ENCODE results near the gene RNF40. TPM values are rescaled to one million over a fixed set of nuclear protein-coding genes. Genes with fewer than 3 reads are reported as not detected.

The RNF40 gene
- total RNA-seq, 2 donors from 2014 or later = 109 to 112 TPM

DNA sequence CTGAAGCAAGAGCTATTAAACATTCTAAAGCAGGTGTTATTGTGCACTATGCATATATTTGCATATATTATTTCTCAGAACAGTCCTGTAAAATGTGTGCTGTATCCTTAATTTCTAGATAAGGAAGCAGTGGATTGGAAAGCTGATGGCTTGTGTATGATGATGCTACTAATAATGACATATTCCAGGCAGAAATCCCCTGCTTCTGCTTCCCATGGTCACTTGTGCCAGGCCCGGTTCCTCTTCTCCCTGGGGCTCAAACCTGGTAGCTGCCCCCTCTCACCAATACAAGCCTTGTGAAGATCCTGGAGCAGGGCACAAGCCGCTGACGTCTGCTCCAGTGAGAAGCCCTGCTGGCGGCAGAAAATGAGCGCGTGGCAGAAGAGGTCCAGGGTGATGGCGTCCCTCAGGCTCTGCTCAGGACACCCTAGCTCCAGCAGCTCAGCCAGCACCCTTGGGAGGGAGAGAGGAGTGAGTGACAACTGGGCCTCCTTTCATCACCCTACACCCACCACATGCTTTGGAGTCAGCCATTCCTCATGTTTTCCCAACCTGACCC is 2.0 kb upstream of the RNF40 start:
- H3K27ac ChIP-seq = no peak overlapping the region
- DNase-seq (ENCODE audit: low spot score) (no peak), ATAC-seq (ENCODE audit: insufficient number of reproducible peaks, low FRiP score, low read depth) (no peak)
- no peaks in the 10 kb centered on the region for H3K9me3 ChIP-seq
- H3K4me3 ChIP-seq = no peak overlapping the region
- H3K27me3 ChIP-seq (replicated peaks; ENCODE audit: insufficient read depth) = no peaks in the 10 kb centered on the region
- TF ChIP-seq, protein P1, sequence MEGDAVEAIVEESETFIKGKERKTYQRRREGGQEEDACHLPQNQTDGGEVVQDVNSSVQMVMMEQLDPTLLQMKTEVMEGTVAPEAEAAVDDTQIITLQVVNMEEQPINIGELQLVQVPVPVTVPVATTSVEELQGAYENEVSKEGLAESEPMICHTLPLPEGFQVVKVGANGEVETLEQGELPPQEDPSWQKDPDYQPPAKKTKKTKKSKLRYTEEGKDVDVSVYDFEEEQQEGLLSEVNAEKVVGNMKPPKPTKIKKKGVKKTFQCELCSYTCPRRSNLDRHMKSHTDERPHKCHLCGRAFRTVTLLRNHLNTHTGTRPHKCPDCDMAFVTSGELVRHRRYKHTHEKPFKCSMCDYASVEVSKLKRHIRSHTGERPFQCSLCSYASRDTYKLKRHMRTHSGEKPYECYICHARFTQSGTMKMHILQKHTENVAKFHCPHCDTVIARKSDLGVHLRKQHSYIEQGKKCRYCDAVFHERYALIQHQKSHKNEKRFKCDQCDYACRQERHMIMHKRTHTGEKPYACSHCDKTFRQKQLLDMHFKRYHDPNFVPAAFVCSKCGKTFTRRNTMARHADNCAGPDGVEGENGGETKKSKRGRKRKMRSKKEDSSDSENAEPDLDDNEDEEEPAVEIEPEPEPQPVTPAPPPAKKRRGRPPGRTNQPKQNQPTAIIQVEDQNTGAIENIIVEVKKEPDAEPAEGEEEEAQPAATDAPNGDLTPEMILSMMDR (IDR thresholded peaks at IDR 0.05) = no peak
- peaks cover 16% of the 10 kb centered on the region for H3K36me3 ChIP-seq
- H3K4me1 ChIP-seq (ENCODE audit: control insufficient read depth in 1 of 2, low read depth in 2 of 2) = peaks cover 12 to 26% of the 10 kb centered on the region in 2 donors

DNA sequence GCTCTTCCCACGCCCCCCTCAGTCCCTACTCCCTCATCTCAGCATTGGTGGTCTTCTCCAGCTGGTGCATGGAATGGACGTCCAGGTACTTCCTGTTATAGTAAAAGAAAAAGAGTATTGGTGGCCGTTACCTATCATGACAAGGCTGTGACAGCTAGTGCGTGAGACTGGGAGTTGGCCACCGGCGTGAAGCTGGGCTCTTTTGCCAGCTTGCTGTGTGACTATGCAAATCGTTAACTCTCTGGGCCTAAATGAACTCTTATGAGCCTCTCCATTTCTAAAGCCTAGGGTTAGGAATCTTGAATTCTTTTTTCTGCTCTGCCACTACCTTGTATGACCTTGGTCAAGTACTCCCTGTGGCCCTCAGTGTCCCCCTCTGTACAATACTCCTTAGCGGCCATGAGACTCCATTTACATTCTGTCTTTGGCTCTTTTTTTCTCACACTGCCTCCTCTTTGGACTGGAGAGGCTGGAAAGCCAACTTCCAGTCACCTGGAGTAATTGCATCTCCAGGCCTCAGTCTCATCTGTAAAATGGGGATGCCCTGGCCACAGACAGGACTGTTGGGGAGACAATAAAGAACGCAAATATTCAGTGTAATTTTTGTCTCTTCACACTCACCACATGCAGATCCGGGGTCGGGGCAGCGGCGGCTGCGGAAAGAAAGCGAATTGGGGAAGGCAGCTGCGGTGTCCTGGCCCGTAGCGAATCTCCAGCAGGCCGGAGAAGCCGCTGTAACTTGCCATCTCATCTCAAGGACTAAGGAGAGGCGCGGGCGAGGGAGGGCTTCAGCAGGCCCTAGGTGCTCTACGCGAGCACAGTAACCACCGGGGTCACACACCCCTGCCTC is 1.3 kb upstream of the RNF40 start:
- H3K27ac ChIP-seq = peak overlapping the region in 1 of 2 donors; percentile 87
- no peak for DNase-seq (ENCODE audit: low spot score)
- H3K27me3 ChIP-seq (replicated peaks; ENCODE audit: insufficient read depth) = no peaks in the 10 kb centered on the region
- H3K36me3 ChIP-seq = peaks cover 23% of the 10 kb centered on the region
- ATAC-seq (ENCODE audit: insufficient number of reproducible peaks, low FRiP score, low read depth) = no peak
- peaks cover 12 to 26% of the 10 kb centered on the region in 2 donors for H3K4me1 ChIP-seq (ENCODE audit: control insufficient read depth in 1 of 2, low read depth in 2 of 2)
- peak overlapping the region; percentile 82 for H3K4me3 ChIP-seq
- no peaks in the 10 kb centered on the region for H3K9me3 ChIP-seq
- TF ChIP-seq, protein P1 (IDR thresholded peaks at IDR 0.05) = no peak

DNA sequence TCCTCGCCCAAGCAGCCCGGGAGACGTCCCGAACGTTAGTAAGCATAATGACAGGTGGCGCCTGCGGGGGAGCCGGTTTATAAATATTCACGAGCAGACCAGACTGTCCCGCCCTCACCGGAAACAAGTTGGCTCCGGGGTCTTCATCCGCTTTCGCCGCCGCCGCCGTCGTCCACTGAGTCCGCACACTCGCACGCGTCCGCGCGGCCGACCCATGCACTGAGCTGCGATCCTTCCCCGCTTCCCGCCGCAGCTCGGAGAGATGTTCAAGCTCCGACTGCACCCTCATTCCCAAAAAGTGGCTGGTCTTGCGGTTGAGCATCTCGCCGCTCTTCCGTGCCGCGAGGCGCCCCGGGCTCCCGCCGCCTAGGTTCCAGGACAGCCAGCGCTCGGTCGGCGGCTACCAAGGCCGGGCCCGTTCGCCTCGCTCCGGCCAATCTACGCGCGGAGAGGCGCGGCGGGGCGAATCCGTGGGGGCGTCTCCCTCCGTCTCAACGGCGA is 645 bp upstream of the RNF40 start:
- TF ChIP-seq, protein P1 (IDR thresholded peaks at IDR 0.05) = no peak
- Histone ChIP-seq H3K4me1 (ENCODE audit: control insufficient read depth in 1 of 2, low read depth in 2 of 2) (peaks cover 12 to 26% of the 10 kb centered on the region in 2 donors), H3K27me3 (replicated peaks; ENCODE audit: insufficient read depth) (no peaks in the 10 kb centered on the region), H3K4me3 (peak overlapping the region; percentile 82), H3K9me3 (no peaks in the 10 kb centered on the region), H3K27ac (peak overlapping the region; percentile 40 to 87), H3K36me3 (peaks cover 30% of the 10 kb centered on the region)
- ATAC-seq (ENCODE audit: insufficient number of reproducible peaks, low FRiP score, low read depth) (peak; percentile 4), DNase-seq (ENCODE audit: low spot score) (no peak)

DNA sequence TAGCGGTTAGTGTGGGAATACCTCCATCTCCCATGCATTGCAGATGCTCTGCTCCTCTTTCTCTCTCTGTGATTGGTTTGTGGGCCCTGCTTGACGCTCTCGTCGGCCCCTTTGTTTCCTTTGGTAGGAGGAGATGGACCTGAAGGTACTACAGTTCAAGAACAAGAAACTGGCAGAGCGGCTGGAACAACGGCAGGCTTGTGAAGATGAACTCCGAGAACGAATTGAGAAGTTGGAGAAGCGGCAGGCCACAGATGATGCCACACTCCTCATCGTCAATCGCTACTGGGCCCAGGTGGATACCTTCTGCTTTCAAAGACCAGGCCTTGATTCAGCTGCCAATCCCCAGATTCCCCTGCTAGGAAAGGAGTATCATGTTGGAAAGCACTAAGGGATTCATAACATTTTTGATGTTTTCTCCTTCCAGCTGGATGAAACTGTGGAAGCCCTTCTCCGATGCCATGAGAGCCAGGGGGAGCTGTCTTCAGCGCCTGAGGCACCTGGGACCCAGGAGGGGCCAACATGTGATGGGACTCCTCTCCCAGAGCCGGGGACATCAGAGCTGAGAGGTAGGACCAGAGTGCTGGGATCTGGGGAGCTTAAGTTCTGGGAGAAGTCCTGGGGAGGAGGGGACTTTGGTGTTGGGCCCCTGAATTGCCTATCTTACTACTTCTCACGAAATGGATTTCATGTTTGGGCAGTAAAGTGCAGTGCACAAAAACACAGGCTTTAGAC is 1.0 kb downstream of the RNF40 start:
- peaks cover 42% of the 10 kb centered on the region for H3K36me3 ChIP-seq
- peak overlapping the region; percentile 82 for H3K4me3 ChIP-seq
- TF ChIP-seq, protein P1 (IDR thresholded peaks at IDR 0.05) = no peak
- H3K9me3 ChIP-seq = no peaks in the 10 kb centered on the region
- ATAC-seq (ENCODE audit: insufficient number of reproducible peaks, low FRiP score, low read depth) = no peak
- H3K27me3 ChIP-seq (replicated peaks; ENCODE audit: insufficient read depth) = no peaks in the 10 kb centered on the region
- peak overlapping the region; percentile 87 for H3K27ac ChIP-seq
- no peak for DNase-seq (ENCODE audit: low spot score)
- H3K4me1 ChIP-seq (ENCODE audit: control insufficient read depth in 1 of 2, low read depth in 2 of 2) = peaks cover 12 to 26% of the 10 kb centered on the region in 2 donors

DNA sequence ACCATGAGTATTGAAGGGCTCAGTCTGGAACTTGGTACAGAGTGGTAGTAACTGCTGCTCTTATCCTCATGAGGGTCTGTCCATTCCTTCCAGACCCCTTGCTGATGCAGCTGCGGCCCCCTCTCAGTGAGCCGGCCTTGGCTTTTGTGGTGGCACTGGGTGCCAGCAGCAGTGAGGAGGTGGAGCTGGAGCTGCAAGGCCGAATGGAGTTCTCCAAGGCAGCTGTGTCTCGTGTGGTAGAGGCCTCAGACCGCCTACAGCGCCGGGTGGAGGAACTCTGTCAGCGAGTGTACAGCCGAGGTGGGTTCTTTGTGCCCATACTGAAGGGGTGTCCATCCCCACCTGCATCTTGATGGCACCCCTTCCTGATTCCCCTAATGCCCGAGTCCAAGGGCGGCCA is 2.0 kb downstream of the RNF40 start:
- TF ChIP-seq, protein P1 (IDR thresholded peaks at IDR 0.05) = no peak
- ATAC-seq (ENCODE audit: insufficient number of reproducible peaks, low FRiP score, low read depth) (no peak), DNase-seq (ENCODE audit: low spot score) (no peak)
- Histone ChIP-seq H3K27me3 (replicated peaks; ENCODE audit: insufficient read depth) (no peaks in the 10 kb centered on the region), H3K4me1 (ENCODE audit: control insufficient read depth in 1 of 2, low read depth in 2 of 2) (peaks cover 12 to 26% of the 10 kb centered on the region in 2 donors), H3K36me3 (peaks cover 52% of the 10 kb centered on the region), H3K4me3 (no peak overlapping the region), H3K27ac (no peak overlapping the region), H3K9me3 (no peaks in the 10 kb centered on the region)

All from thoracic aorta (tissue), 2 donors.